SK-MEL-5 (cell line): ENCODE results near the gene CACNA1C. TPM values are rescaled to one million over a fixed set of nuclear protein-coding genes. Genes with fewer than 3 reads are reported as not detected.

Experiments used
- DNase-seq: peaks from one replicate; pipeline ENCODE4 v3.0.0-alpha.2; 2016; ENCODE audit warnings: low read depth, low spot score
- in situ Hi-C: cut with HindIII; loops from 2 replicates; pipeline ENCODE4 v1.10.0; 2016; ENCODE audit warnings: low sequenced_read_pairs, high pct_unique_total_duplicates, low pct_unique_long_range_greater_than_20kb
- total RNA-seq: library from RNA; depleted of rRNA; stranded (reverse); fragments of >200 nt; shearing (Covaris generic); gene quantifications from 2 replicates; pipeline ENCODE4 v1.2.3, GENCODE V29; 2014

Gene CACNA1C
- total RNA-seq, 1 experiment from 2014 or later: 0.05 TPM

- DNase-seq: no peak
- in situ Hi-C loops: no loop called here
Observed at GRCh38 chr12:2651068-2651965, 598.5 kb downstream of the CACNA1C start.

GRCh38 chr12:2652011-2652400 is 599.2 kb downstream of the CACNA1C start:
- in situ Hi-C loops: no loop called here
- DNase-seq: no peak

GRCh38 chr12:2652401-2653081 is 599.8 kb downstream of the CACNA1C start:
- DNase-seq: no peak
- in situ Hi-C loops: no loop called here

GRCh38 chr12:2653461-2653965 is 600.7 kb downstream of the CACNA1C start:
- in situ Hi-C loops: no loop called here
- DNase-seq: no peak

- in situ Hi-C loops: no loop called here
- no peak for DNase-seq
Observed at GRCh38 chr12:2654311-2654710, 601.5 kb downstream of the CACNA1C start.

- no peak for DNase-seq
- in situ Hi-C loops: no loop called here
Observed at GRCh38 chr12:2654741-2655140, 602.0 kb downstream of the CACNA1C start.

GRCh38 chr12:2662524-2662923 is 609.7 kb downstream of the CACNA1C start:
- in situ Hi-C loops: no loop called here
- no peak for DNase-seq

GRCh38 chr12:2664721-2665577 is 612.2 kb downstream of the CACNA1C start:
- no peak for DNase-seq
- in situ Hi-C loops: no loop called here

GRCh38 chr12:2666411-2666810 is 613.6 kb downstream of the CACNA1C start:
- no peak for DNase-seq
- in situ Hi-C loops: no loop called here

GRCh38 chr12:2666846-2667245 is 614.1 kb downstream of the CACNA1C start:
- no peak for DNase-seq
- in situ Hi-C loops: no loop called here

GRCh38 chr12:2667716-2668440 is 615.1 kb downstream of the CACNA1C start:
- no peak for DNase-seq
- in situ Hi-C loops: no loop called here

- in situ Hi-C loops: no loop called here
- DNase-seq: no peak
Observed at GRCh38 chr12:2668816-2669215, 616.0 kb downstream of the CACNA1C start.

GRCh38 chr12:2669560-2669959 is 616.8 kb downstream of the CACNA1C start:
- no peak for DNase-seq
- in situ Hi-C loops: no loop called here

GRCh38 chr12:2672863-2673262 is 620.1 kb downstream of the CACNA1C start:
- DNase-seq: no peak
- in situ Hi-C loops: no loop called here

- DNase-seq: peak; percentile 11
- in situ Hi-C loops: no loop called here
Observed at GRCh38 chr12:2673966-2674810, 621.4 kb downstream of the CACNA1C start.

- in situ Hi-C loops: no loop called here
Observed at GRCh38 chr12:2675776-2676175, 623.0 kb downstream of the CACNA1C start.

More at GRCh38 chr12:2675776-2676175, 623.0 kb downstream of the CACNA1C start:
- DNase-seq: no peak
